Activated CD8-positive, alpha-beta T cell treated with anti-CD3 and anti-CD28 coated beads for 36 hours (primary cell): ENCODE measurements around the gene RUNX1. TPM values are rescaled to one million over a fixed set of nuclear protein-coding genes. Genes with fewer than 3 reads are reported as not detected.

Experiments used
- ATAC-seq: fragments of 200-7000 bp; cut with Tn5 transposase; one replicate; pipeline ENCODE4 v1.10.0; 2021; ENCODE audit warnings: mild to moderate bottlenecking, moderate library complexity
- CTCF ChIA-PET: fragments of 350-600 bp; sonication (Branson Sonifier 250); formaldehyde crosslinking; loops from one replicate; lab custom pipeline; 2021; ENCODE audit warnings: antibody characterized with exemption; lab: Charles Lee
- POLR2A ChIA-PET: fragments of 350-600 bp; sonication (Branson Sonifier 250); formaldehyde crosslinking; loops from one replicate; lab custom pipeline; 2021; ENCODE audit warnings: antibody characterized with exemption; lab: Charles Lee
- DNase-seq: peaks from one replicate; pipeline ENCODE4 v3.0.0-alpha.2; 2020
- H3K27ac Mint-ChIP-seq: one replicate; pipeline ENCODE4 v1.8.0; 2021; ENCODE audit warnings: mild to moderate bottlenecking, mixed read lengths
- H3K27me3 Mint-ChIP-seq: one replicate; pipeline ENCODE4 v1.8.0; 2021; ENCODE audit warnings: mixed read lengths
- H3K36me3 Mint-ChIP-seq: one replicate; pipeline ENCODE4 v1.8.0; 2021; ENCODE audit warnings: low read depth, mixed read lengths
- H3K4me1 Mint-ChIP-seq: one replicate; pipeline ENCODE4 v1.8.0; 2021; ENCODE audit warnings: low read depth, mixed read lengths
- H3K4me3 Mint-ChIP-seq: one replicate; pipeline ENCODE4 v1.8.0; 2021; ENCODE audit warnings: mild to moderate bottlenecking, moderate library complexity, mixed read lengths
- H3K9me3 Mint-ChIP-seq: one replicate; pipeline ENCODE4 v1.8.0; 2021; ENCODE audit warnings: mixed read lengths
- intact Hi-C: fragments of 100-400 bp; cut with micrococcal nuclease; formaldehyde crosslinking; loops from one replicate; pipeline ENCODE4 v1.10.0; 2022
- total RNA-seq, 2 experiments: library from RNA; stranded (reverse); gene quantifications; one replicate each; pipeline ENCODE4 v1.2.3, GENCODE V29; 2021
- TF ChIP-seq, protein P1 (sequence below): fragments of 200-600 bp; IDR thresholded peaks from one replicate; pipeline ENCODE4 v1.8.0; 2022; ENCODE audit warnings: antibody characterized with exemption, mild to moderate bottlenecking

The RUNX1 gene
- total RNA-seq, 2 experiments from 2014 or later, result 18.7 to 19.0 TPM

DNA sequence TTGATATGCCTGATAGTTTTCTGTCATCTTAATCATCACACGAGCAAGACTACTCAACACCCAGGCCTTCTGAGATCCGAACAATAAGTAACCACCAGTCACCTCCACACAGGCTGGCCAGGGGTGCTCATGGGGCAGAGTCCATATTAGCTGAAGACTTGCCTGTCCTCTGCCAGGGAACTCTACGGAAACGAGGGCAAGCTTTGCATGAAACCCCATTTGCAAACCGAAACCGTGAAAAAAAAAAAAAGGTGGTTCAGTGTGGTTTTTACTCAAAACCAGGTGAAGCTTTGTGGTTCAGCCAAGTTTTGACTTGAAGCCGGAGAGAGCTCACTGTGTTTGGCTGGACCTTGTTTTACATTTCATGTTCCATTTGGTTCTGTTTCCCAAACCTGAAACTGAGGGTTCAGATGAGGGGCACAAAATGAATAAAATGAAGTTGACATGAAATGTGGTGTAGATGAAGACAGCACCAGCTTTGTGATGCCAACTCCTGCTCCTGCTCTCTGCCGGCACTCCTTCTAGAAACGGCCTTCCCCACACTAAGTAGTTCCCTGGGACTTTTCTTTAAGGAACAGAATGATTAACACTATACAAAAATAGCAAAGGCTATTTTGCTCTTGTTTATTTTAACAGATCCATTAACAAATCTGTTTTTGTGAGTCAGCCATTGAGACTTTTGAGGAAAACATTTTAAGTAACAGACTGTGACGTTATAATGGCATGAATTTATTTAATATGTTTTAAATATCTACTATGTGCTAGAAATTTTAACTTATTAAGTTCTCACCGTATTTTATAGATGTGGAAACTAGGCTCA, 74.7 kb downstream of the RUNX1 start:
- Mint-ChIP-seq H3K27me3 (peaks cover 3% of the 10 kb centered on the region), H3K9me3 (no peaks in the 10 kb centered on the region), H3K4me1 (peaks cover 79% of the 10 kb centered on the region), H3K27ac (peak overlapping the region; percentile 61), H3K4me3 (peak overlapping the region; percentile 52), H3K36me3 (peaks cover 10% of the 10 kb centered on the region)
- POLR2A ChIA-PET, result interaction anchor here (0.7 to 3.9 kb wide), 14 partner anchors 9 to 179 kb away, joined by 3 to 28 read pairs (median 6); no protein-coding TSS in a partner anchor
- ATAC-seq (peak; percentile 92), DNase-seq (peak; percentile 69)
- intact Hi-C loops, result no loop called here
- CTCF ChIA-PET, result interaction anchor here (0.6 to 4.0 kb wide), 14 partner anchors 9 to 866 kb away, joined by 3 to 22 read pairs (median 5); no protein-coding TSS in a partner anchor
- TF ChIP-seq, protein P1, sequence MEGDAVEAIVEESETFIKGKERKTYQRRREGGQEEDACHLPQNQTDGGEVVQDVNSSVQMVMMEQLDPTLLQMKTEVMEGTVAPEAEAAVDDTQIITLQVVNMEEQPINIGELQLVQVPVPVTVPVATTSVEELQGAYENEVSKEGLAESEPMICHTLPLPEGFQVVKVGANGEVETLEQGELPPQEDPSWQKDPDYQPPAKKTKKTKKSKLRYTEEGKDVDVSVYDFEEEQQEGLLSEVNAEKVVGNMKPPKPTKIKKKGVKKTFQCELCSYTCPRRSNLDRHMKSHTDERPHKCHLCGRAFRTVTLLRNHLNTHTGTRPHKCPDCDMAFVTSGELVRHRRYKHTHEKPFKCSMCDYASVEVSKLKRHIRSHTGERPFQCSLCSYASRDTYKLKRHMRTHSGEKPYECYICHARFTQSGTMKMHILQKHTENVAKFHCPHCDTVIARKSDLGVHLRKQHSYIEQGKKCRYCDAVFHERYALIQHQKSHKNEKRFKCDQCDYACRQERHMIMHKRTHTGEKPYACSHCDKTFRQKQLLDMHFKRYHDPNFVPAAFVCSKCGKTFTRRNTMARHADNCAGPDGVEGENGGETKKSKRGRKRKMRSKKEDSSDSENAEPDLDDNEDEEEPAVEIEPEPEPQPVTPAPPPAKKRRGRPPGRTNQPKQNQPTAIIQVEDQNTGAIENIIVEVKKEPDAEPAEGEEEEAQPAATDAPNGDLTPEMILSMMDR, result no peak

DNA sequence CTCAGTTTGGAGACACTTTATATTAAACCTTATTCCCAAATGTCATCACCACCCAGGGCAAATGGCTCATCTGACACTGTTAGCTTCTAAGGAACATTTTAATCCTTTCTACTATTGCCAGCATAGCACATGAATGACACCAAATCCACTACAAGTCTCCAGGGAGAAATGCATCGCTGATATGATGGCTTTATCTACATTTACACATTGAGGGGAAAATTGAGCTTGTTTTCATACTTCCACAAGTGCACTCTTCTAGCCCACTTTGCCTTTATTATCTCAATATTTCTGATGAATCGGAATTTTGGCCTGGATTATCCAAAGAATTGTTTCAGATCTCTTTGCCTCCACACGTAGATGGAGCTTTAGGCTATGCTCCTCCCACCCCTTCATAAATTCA, 75.4 kb downstream of the RUNX1 start:
- intact Hi-C loops, result no loop called here
- CTCF ChIA-PET, result interaction anchor here (0.6 to 4.0 kb wide), 13 partner anchors 10 to 866 kb away, joined by 3 to 22 read pairs (median 5); no protein-coding TSS in a partner anchor
- Mint-ChIP-seq H3K4me1 (peaks cover 81% of the 10 kb centered on the region), H3K4me3 (peak overlapping the region; percentile 52), H3K27me3 (peaks cover 3% of the 10 kb centered on the region), H3K9me3 (no peaks in the 10 kb centered on the region), H3K36me3 (peaks cover 10% of the 10 kb centered on the region), H3K27ac (peak overlapping the region; percentile 61)
- DNase-seq, result no peak
- POLR2A ChIA-PET, result interaction anchor here (0.7 to 3.9 kb wide), 12 partner anchors 10 to 122 kb away, joined by 3 to 28 read pairs (median 6); no protein-coding TSS in a partner anchor
- TF ChIP-seq, protein P1, result no peak
- no peak for ATAC-seq

DNA sequence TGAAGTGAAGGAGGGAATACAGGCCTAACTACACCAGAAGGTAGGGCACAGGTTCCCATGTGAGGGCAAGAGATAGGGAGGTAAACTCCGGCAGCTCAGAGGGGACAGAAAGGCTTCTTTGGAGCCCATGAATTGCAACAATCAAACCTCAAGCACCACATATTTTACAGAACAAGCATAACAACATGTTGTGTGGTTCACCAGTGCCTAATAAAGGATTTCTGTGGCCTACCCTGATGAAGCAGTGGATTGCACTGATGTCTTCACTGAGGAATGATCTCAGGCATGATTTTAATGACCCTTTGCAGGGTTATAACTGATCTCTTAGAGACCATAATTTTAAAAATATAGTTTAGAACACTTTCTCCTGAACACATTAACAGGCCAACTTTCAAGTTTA, 77.4 kb downstream of the RUNX1 start:
- TF ChIP-seq, protein P1, result no peak
- ATAC-seq (no peak), DNase-seq (no peak)
- no peak overlapping the region for H3K4me3 Mint-ChIP-seq
- intact Hi-C loops, result no loop called here
- H3K9me3 Mint-ChIP-seq, result no peaks in the 10 kb centered on the region
- CTCF ChIA-PET, result interaction anchor here (1.0 to 1.6 kb wide), 2 partner anchors 19 to 25 kb away, joined by 3 to 4 read pairs; no protein-coding TSS in a partner anchor
- peaks cover 12% of the 10 kb centered on the region for H3K36me3 Mint-ChIP-seq
- no peak overlapping the region for H3K27ac Mint-ChIP-seq
- POLR2A ChIA-PET, result interaction anchor here (0.7 to 5.1 kb wide), 2 partner anchors 11 to 24 kb away, joined by 3 to 54 read pairs; no protein-coding TSS in a partner anchor
- peaks cover 3% of the 10 kb centered on the region for H3K27me3 Mint-ChIP-seq
- peaks cover 87% of the 10 kb centered on the region for H3K4me1 Mint-ChIP-seq

DNA sequence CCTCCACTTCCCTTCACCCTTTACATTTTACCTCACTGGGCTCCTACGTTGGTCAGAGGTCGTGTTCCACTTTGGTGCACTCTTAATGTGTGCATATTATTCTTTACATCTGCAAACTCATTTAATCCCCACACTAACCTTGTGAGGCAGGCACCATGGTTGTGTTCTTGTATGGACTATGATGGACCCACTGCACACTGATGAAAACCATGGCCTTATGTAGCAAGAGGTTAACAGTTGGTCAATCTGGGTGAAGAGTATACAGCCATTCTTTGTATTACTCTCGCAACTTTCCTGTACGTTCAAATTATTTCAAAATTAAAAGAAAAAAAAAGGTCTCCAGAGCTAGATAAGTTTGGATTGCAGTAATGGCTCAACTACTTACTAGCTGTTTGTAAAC, 78.5 kb downstream of the RUNX1 start:
- TF ChIP-seq, protein P1, result no peak
- Mint-ChIP-seq H3K36me3 (peaks cover 9% of the 10 kb centered on the region), H3K27ac (peak overlapping the region; percentile 89), H3K27me3 (peaks cover 3% of the 10 kb centered on the region), H3K4me3 (no peak overlapping the region), H3K9me3 (no peaks in the 10 kb centered on the region), H3K4me1 (peaks cover 89% of the 10 kb centered on the region)
- no peak for DNase-seq
- ChIA-PET POLR2A (interaction anchor here (5.1 kb wide), 1 partner anchor 12 kb away, joined by 54 read pairs; no protein-coding TSS in a partner anchor), CTCF (interaction anchor here (1.0 to 1.6 kb wide), 3 partner anchors 18 to 81 kb away, joined by 3 to 4 read pairs (median 3); no protein-coding TSS in a partner anchor)
- intact Hi-C loops, result no loop called here
- ATAC-seq, result no peak
